ENCODE measurements around the gene SGPP2.

The SGPP2 gene

DNA sequence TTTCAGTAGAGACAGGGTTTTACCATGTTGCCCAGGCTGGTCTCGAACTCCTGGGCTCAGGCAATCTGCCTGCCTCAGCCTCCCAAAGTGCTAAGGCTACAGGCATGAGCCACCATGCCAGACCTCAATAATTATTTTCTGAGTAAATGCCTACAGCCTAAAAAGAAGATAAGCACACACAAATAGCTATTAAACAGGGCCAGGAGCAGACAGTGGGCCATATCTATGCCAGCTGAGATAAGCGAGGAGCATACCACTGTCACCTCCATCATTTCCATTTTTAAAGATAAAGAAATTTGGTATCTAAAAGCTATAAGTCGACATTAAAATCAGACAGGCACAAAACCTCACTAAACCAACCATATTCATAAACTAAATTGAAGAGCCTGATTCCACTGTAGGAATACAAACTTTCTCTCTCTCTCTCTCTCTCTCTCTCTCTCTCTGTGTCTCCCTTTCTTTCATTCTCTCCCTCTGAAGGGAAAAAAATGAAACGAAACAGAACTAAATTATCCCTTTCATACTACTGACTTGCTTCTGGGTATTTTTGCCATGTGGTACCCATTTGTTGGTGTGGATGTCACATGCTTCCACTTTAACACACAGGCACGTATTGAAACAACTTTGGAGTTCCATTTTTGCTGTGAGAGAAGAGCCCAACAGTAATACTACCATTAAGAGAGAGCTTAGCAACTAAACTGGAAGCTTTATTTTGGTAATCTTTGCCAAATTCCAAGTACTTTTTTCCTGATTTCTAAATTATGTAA lies 180.6 kb downstream of the SGPP2 start:
- TF ChIP-seq ARNT (IDR thresholded peaks at IDR 0.05): no peak
- no peak for TF ChIP-seq SP1 (IDR thresholded peaks at IDR 0.05)
- TF ChIP-seq LEF1 (IDR thresholded peaks at IDR 0.05; ENCODE audit: borderline replicate concordance): no peak
- TF ChIP-seq BHLHE40 (IDR thresholded peaks at IDR 0.05; ENCODE audit: borderline replicate concordance): no peak
- TF ChIP-seq SUZ12 (IDR thresholded peaks at IDR 0.05): no peak
- no peak for TF ChIP-seq TARDBP (IDR thresholded peaks at IDR 0.05)
- TF ChIP-seq, protein P1, sequence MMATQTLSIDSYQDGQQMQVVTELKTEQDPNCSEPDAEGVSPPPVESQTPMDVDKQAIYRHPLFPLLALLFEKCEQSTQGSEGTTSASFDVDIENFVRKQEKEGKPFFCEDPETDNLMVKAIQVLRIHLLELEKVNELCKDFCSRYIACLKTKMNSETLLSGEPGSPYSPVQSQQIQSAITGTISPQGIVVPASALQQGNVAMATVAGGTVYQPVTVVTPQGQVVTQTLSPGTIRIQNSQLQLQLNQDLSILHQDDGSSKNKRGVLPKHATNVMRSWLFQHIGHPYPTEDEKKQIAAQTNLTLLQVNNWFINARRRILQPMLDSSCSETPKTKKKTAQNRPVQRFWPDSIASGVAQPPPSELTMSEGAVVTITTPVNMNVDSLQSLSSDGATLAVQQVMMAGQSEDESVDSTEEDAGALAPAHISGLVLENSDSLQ (IDR thresholded peaks at IDR 0.05): no peak
- no peak for TF ChIP-seq L3MBTL2 (conservative IDR thresholded peaks at IDR 0.05)
- no peak for TF ChIP-seq HDGF (IDR thresholded peaks at IDR 0.05; ENCODE audit: borderline replicate concordance)
- TF ChIP-seq FOXK2 (IDR thresholded peaks at IDR 0.05): no peak
- TF ChIP-seq FOXM1 (IDR thresholded peaks at IDR 0.05; ENCODE audit: borderline replicate concordance): no peak
- TF ChIP-seq ZNF384 (IDR thresholded peaks at IDR 0.05): no peak
- no peak for TF ChIP-seq CTBP1 (IDR thresholded peaks at IDR 0.05; ENCODE audit: borderline replicate concordance)
- no peak for TF ChIP-seq FOXA1 (IDR thresholded peaks at IDR 0.05)
- TF ChIP-seq ELF4 (IDR thresholded peaks at IDR 0.05): no peak
- ChIA-PET CTCF (interaction anchor here (0.6 to 0.7 kb wide), 2 partner anchors 32 to 162 kb away, joined by 5 read pairs; no protein-coding TSS in a partner anchor), POLR2A (no interaction called here)
- no peak for DNase-seq (ENCODE audit: extremely low spot score)

DNA sequence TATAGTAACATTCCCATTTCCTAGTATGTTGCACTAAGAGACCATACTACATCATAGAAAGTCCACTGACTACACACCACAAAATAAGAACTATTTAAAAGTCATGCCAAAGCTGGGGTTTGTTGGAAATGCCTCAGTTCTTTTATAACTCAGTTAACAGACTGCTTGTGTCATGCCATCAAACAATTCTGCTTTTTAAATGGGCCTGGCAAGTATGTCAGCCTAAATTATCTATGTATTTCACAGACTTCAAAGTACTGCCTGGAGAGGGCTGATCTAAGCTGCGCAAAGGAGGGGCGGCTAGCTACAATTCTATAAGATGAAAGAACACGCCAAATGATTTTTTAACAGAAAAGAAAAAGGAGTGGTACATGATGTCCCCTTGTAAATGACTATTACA lies 182.0 kb downstream of the SGPP2 start:
- ChIA-PET POLR2A (no interaction called here), CTCF (no interaction called here)

DNA sequence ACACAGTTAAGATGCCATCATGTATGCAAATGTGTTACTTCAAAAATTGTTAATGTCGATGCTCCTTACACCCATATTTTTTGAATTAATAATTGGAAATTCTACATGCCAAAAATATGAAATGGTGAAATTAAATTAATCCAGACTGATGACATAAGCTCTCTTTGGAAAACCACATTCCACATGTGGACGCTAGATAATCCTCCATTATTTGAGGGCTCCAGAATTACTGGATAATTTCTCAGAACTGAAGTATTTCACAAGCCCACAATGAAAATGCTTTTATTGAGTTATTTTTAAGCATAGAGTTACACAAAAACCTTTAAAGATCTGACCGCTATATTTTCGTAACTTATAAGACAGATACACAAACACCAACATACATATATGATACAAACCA lies 183.7 kb downstream of the SGPP2 start:
- CTCF ChIA-PET: interaction anchor here (0.6 kb wide), 1 partner anchor 62 kb away, joined by 3 read pairs; no protein-coding TSS in a partner anchor
- DNase-seq (ENCODE audit: extremely low spot score): no peak
- POLR2A ChIA-PET: no interaction called here
- TF ChIP-seq ZNF384 (IDR thresholded peaks at IDR 0.05) (no peak), CTBP1 (IDR thresholded peaks at IDR 0.05; ENCODE audit: borderline replicate concordance) (no peak), NFRKB (IDR thresholded peaks at IDR 0.05) (no peak), ELF4 (IDR thresholded peaks at IDR 0.05) (no peak), ARNT (IDR thresholded peaks at IDR 0.05) (no peak), HDGF (IDR thresholded peaks at IDR 0.05; ENCODE audit: borderline replicate concordance) (no peak), FOXM1 (IDR thresholded peaks at IDR 0.05; ENCODE audit: borderline replicate concordance) (no peak)
- TF ChIP-seq, protein P1 (IDR thresholded peaks at IDR 0.05): no peak

More for the DNA sequence above, 182.0 kb downstream of the SGPP2 start:
- no peak for DNase-seq (ENCODE audit: extremely low spot score)
- TF ChIP-seq FOXA1 (IDR thresholded peaks at IDR 0.05): no peak
- no peak for TF ChIP-seq L3MBTL2 (conservative IDR thresholded peaks at IDR 0.05)
- TF ChIP-seq FOXK2 (IDR thresholded peaks at IDR 0.05): no peak
- TF ChIP-seq BHLHE40 (IDR thresholded peaks at IDR 0.05; ENCODE audit: borderline replicate concordance): no peak
- no peak for TF ChIP-seq SP1 (IDR thresholded peaks at IDR 0.05)
- no peak for TF ChIP-seq ZNF384 (IDR thresholded peaks at IDR 0.05)
- TF ChIP-seq NFRKB (IDR thresholded peaks at IDR 0.05): no peak
- TF ChIP-seq TARDBP (IDR thresholded peaks at IDR 0.05): no peak
- TF ChIP-seq CTBP1 (IDR thresholded peaks at IDR 0.05; ENCODE audit: borderline replicate concordance): no peak
- TF ChIP-seq ELF4 (IDR thresholded peaks at IDR 0.05): no peak
- TF ChIP-seq, protein P1 (IDR thresholded peaks at IDR 0.05): no peak
- no peak for TF ChIP-seq SUZ12 (IDR thresholded peaks at IDR 0.05)
- no peak for TF ChIP-seq FOXM1 (IDR thresholded peaks at IDR 0.05; ENCODE audit: borderline replicate concordance)
- TF ChIP-seq HDGF (IDR thresholded peaks at IDR 0.05; ENCODE audit: borderline replicate concordance): no peak
- TF ChIP-seq ARNT (IDR thresholded peaks at IDR 0.05): no peak
- TF ChIP-seq LEF1 (IDR thresholded peaks at IDR 0.05; ENCODE audit: borderline replicate concordance): no peak

DNA sequence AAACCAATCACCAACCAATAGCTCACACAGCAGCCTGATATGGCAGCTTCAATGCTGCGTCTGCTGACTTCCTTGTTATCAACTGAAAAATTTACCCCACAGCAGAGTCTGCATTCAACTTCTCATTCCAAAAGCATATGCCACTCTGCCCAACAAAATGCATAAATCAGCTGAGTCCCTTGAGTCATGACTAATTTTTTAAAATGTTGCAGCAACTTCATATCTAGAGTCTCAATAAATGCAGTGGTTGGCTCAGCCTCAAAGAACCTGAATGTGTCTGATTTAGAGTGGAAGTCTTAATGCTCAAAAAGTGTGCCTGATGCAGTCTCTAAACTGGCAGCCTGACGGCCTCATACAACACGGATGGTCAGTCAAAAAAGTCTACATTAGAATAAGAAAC lies 185.0 kb downstream of the SGPP2 start:
- POLR2A ChIA-PET: no interaction called here
- DNase-seq (ENCODE audit: extremely low spot score): no peak
- CTCF ChIA-PET: no interaction called here
- TF ChIP-seq FOXM1 (IDR thresholded peaks at IDR 0.05; ENCODE audit: borderline replicate concordance): no peak
- no peak for TF ChIP-seq CTBP1 (IDR thresholded peaks at IDR 0.05; ENCODE audit: borderline replicate concordance)
- no peak for TF ChIP-seq ELF4 (IDR thresholded peaks at IDR 0.05)
- TF ChIP-seq TARDBP (IDR thresholded peaks at IDR 0.05): no peak
- TF ChIP-seq ARNT (IDR thresholded peaks at IDR 0.05): no peak
- no peak for TF ChIP-seq SP1 (IDR thresholded peaks at IDR 0.05)
- no peak for TF ChIP-seq NFRKB (IDR thresholded peaks at IDR 0.05)
- no peak for TF ChIP-seq FOXK2 (IDR thresholded peaks at IDR 0.05)
- no peak for TF ChIP-seq FOXA1 (IDR thresholded peaks at IDR 0.05)
- no peak for TF ChIP-seq L3MBTL2 (conservative IDR thresholded peaks at IDR 0.05)
- TF ChIP-seq SUZ12 (IDR thresholded peaks at IDR 0.05): no peak
- no peak for TF ChIP-seq HDGF (IDR thresholded peaks at IDR 0.05; ENCODE audit: borderline replicate concordance)
- TF ChIP-seq, protein P1 (IDR thresholded peaks at IDR 0.05): no peak
- no peak for TF ChIP-seq ZNF384 (IDR thresholded peaks at IDR 0.05)
- no peak for TF ChIP-seq LEF1 (IDR thresholded peaks at IDR 0.05; ENCODE audit: borderline replicate concordance)
